Caco-2 (cell line): ENCODE results near the gene MBD3L2. TPM values are rescaled to one million over a fixed set of nuclear protein-coding genes. Genes with fewer than 3 reads are reported as not detected.
"Not testable (repeated sequence)": the region's sequence is repeated elsewhere in the genome, so short reads cannot be mapped to it uniquely, and the experiment has no call there.

Experiments
- Bru-seq: library from RNA; stranded (reverse); fragments of 400-500 nt; gene quantifications from one replicate; lab custom pipeline; 2021; lab: Mats Ljungman, UMichigan
- BruChase-seq, 2 experiments: library from RNA; stranded (reverse); fragments of 400-500 nt; gene quantifications; one replicate each; lab custom pipeline; 2021; lab: Mats Ljungman, UMichigan
- BruUV-seq: library from RNA; stranded (reverse); fragments of 400-500 nt; replicated peaks from 2 replicates; lab custom pipeline; 2021; lab: Mats Ljungman, UMichigan
- CTCF ChIA-PET: fragments of 300-600 bp; sonication (Branson Sonifier 250); formaldehyde crosslinking; loops from one replicate; lab custom pipeline; 2022; ENCODE audit warnings: antibody characterized with exemption; lab: Charles Lee
- POLR2A ChIA-PET: fragments of 300-600 bp; sonication (Branson Sonifier 250); formaldehyde crosslinking; loops from one replicate; lab custom pipeline; 2022; ENCODE audit warnings: antibody characterized with exemption; lab: Charles Lee
- DNase-seq, 2 experiments: peaks; one replicate each; pipeline versions ENCODE4 v3.0.0 to v3.0.0-alpha.2; 2020 to 2022
- H3K27me3 ChIP-seq: replicated peaks from 2 replicates; pipeline ENCODE4 v1.6.0; 2011; ENCODE audit warnings: low read length; ENCODE audit not compliant: control insufficient read depth, insufficient read depth
- H3K36me3 ChIP-seq: 2 replicates; pipeline ENCODE4 v1.5.1; 2011; ENCODE audit warnings: low read length; ENCODE audit not compliant: control insufficient read depth, insufficient read depth
- H3K4me1 ChIP-seq: fragments of 250-450 bp; sonication (Bioruptor Pico); 2 replicates; pipeline ENCODE4 v1.5.1; 2020; ENCODE audit warnings: mild to moderate bottlenecking
- H3K4me3 ChIP-seq: 2 replicates; pipeline ENCODE4 v1.5.1; 2011; ENCODE audit warnings: low read depth, mild to moderate bottlenecking, control low read depth, low read length
- H3K9me3 ChIP-seq: fragments of 250-450 bp; sonication (Bioruptor Pico); 2 replicates; pipeline ENCODE4 v1.5.1; 2020; ENCODE audit warnings: mild to moderate bottlenecking, moderate library complexity
- H3K27ac Mint-ChIP-seq: one replicate; pipeline ENCODE4 v1.8.0; 2022; ENCODE audit warnings: mixed read lengths; ENCODE audit not compliant: unreplicated experiment
- H3K27me3 Mint-ChIP-seq: one replicate; pipeline ENCODE4 v1.8.0; 2022; ENCODE audit warnings: mixed read lengths; ENCODE audit not compliant: insufficient read depth, unreplicated experiment
- H3K36me3 Mint-ChIP-seq: one replicate; pipeline ENCODE4 v1.8.0; 2022; ENCODE audit warnings: mild to moderate bottlenecking, mixed read lengths; ENCODE audit not compliant: insufficient read depth, unreplicated experiment
- H3K4me1 Mint-ChIP-seq: one replicate; pipeline ENCODE4 v1.8.0; 2022; ENCODE audit warnings: low read depth, mixed read lengths; ENCODE audit not compliant: unreplicated experiment
- H3K4me3 Mint-ChIP-seq: one replicate; pipeline ENCODE4 v1.8.0; 2022; ENCODE audit warnings: mild to moderate bottlenecking, moderate library complexity, mixed read lengths; ENCODE audit not compliant: unreplicated experiment
- H3K9me3 Mint-ChIP-seq: one replicate; pipeline ENCODE4 v1.8.0; 2022; ENCODE audit warnings: mixed read lengths; ENCODE audit not compliant: unreplicated experiment
- CTCF ChIP-seq, 2 experiments: fragments of 200-600 bp in 1 of 2; IDR thresholded peaks; 1 replicate in 1 of 2; 2 replicates in 1 of 2; pipeline versions ENCODE4 v1.5.1 to v1.8.0; 2011 to 2022; ENCODE audit warnings: antibody characterized with exemption in 1 of 2, control low read depth in 1 of 2, inconsistent platforms in 1 of 2, low read depth in 1 of 2, low read length in 1 of 2, mild to moderate bottlenecking in 1 of 2, moderate library complexity in 1 of 2; ENCODE audit not compliant: insufficient read depth in 1 of 2, severe bottlenecking in 1 of 2, unreplicated experiment in 1 of 2
- intact Hi-C: fragments of 100-400 bp; cut with micrococcal nuclease; formaldehyde crosslinking; loops from one replicate; pipeline ENCODE4 v1.10.0; 2022; ENCODE audit not compliant: unreplicated experiment
- long read RNA-seq: library from polyadenylated mRNA; stranded (forward); transcript quantifications from one replicate; pipeline ENCODE4 v2.0.0, GENCODE V29; 2022
- total RNA-seq: library from RNA; stranded (reverse); gene quantifications from 2 replicates; pipeline ENCODE4 v1.2.3, GENCODE V29; 2022

MBD3L2 gene
- total RNA-seq (not detected in 2 replicates), Bru-seq, nascent RNA (not detected), BruChase-seq, experiment 1, labeled RNA remaining after a 2-hour chase (not detected), BruChase-seq, experiment 2, labeled RNA remaining after a 6-hour chase (not detected)
- long read RNA-seq, result 0 reads

GRCh38 chr19:7049021-7049420 is at the start of gene MBD3L2:
Gene MBD3L2 (plus strand): TSS chr19:7049321. CDS start chr19:7049374, 53 bp downstream.
- H3K4me3 Mint-ChIP-seq, H3K27me3 ChIP-seq, H3K4me3 ChIP-seq, H3K9me3 ChIP-seq, BruUV-seq, H3K4me1 Mint-ChIP-seq, H3K27me3 Mint-ChIP-seq, CTCF ChIA-PET, POLR2A ChIA-PET, H3K36me3 ChIP-seq, H3K4me1 ChIP-seq, DNase-seq, intact Hi-C loops, H3K9me3 Mint-ChIP-seq, H3K27ac Mint-ChIP-seq, H3K36me3 Mint-ChIP-seq: not testable (repeated sequence)

DNA sequence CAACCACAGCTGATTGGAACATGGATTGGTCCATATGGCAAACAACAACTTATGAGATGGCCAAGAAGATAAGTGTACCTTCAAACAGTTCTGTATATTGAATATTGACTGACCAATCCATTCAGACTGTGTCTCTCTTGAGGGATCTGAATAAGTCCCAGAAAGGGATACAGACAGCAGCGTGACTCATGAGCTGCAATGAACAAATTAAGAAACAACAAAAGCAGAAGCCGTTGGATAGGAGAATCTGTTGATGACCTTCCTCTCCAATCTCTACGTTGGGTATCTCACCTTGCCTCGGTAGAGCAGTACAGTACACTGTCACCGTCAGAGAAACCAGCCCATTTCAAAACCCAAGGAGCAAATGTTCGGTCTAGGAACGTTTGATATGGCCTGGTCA is 49.2 kb upstream of the MBD3L2 start:
- peaks cover 16% of the 10 kb centered on the region for H3K9me3 Mint-ChIP-seq
- H3K36me3 Mint-ChIP-seq, result peaks cover 17% of the 10 kb centered on the region
- CTCF ChIA-PET, result no interaction called here

DNA sequence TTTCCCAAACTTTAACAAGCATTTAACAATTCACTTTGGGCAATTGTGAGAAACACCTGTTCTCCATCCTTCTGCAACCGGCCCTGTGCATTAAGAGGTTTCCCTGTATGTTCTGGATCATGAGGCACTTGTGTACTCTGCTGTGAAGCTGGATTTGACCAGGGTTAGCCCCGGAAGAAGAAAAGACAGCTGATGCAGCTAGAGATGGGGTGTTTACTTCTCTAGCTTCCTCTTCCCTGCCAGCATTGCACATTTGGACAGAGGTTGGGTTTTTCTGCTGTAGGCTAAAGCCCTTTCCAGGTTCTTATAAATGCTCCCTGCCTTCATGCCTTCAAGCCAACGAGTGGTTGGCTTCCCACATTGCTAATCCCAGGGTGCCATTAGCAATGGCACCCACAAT is 48.8 kb upstream of the MBD3L2 start:
- TF ChIP-seq CTCF (IDR thresholded peaks at IDR 0.05; ENCODE audit: insufficient read depth in 1 of 2, low read depth in 1 of 2, low read length in 1 of 2, severe bottlenecking in 1 of 2, unreplicated experiment in 1 of 2), result no peak
- no peaks in the 10 kb centered on the region for H3K4me1 ChIP-seq
- no peak for DNase-seq
- intact Hi-C loops, result no loop called here
- no peaks in the 10 kb centered on the region for H3K4me1 Mint-ChIP-seq
- no peak overlapping the region for H3K27ac Mint-ChIP-seq
- no peaks in the 10 kb centered on the region for H3K36me3 ChIP-seq
- H3K27me3 Mint-ChIP-seq, result peaks cover 4% of the 10 kb centered on the region
- BruUV-seq, result no TSS peak
- no peaks in the 10 kb centered on the region for H3K27me3 ChIP-seq
- no peaks in the 10 kb centered on the region for H3K9me3 ChIP-seq
- ChIA-PET CTCF (no interaction called here), POLR2A (no interaction called here)
- H3K4me3 ChIP-seq, result no peak overlapping the region
- peaks cover 12% of the 10 kb centered on the region for H3K9me3 Mint-ChIP-seq
- H3K36me3 Mint-ChIP-seq, result peaks cover 13% of the 10 kb centered on the region
- H3K4me3 Mint-ChIP-seq, result no peak overlapping the region

More for the DNA sequence above, 49.2 kb upstream of the MBD3L2 start:
- no peak overlapping the region for H3K27ac Mint-ChIP-seq
- H3K36me3 ChIP-seq, result no peaks in the 10 kb centered on the region
- no peaks in the 10 kb centered on the region for H3K4me1 ChIP-seq
- H3K9me3 ChIP-seq, result no peaks in the 10 kb centered on the region
- TF ChIP-seq CTCF (IDR thresholded peaks at IDR 0.05; ENCODE audit: insufficient read depth in 1 of 2, low read depth in 1 of 2, low read length in 1 of 2, severe bottlenecking in 1 of 2, unreplicated experiment in 1 of 2), result no peak
- intact Hi-C loops, result no loop called here
- POLR2A ChIA-PET, result no interaction called here
- H3K4me3 Mint-ChIP-seq, result no peak overlapping the region
- DNase-seq, result no peak
- no peaks in the 10 kb centered on the region for H3K4me1 Mint-ChIP-seq
- H3K27me3 ChIP-seq, result no peaks in the 10 kb centered on the region
- H3K4me3 ChIP-seq, result no peak overlapping the region
- peaks cover 8% of the 10 kb centered on the region for H3K27me3 Mint-ChIP-seq
- no TSS peak for BruUV-seq
